Activated T-helper 1 cell treated with anti-CD3 and anti-CD28 coated beads, Interleukin-12 subunit alpha, Interleukin-12 subunit beta, Interleukin-2, Interleukin-4 antibody, amounts not matched to agents 30 ng/mL and 10 ng/mL and 1 ng/mL, durations not matched to agents 14 hours and 24 hours and 36 hours (primary cell): ENCODE measurements around the gene TRIP13. TPM values are rescaled to one million over a fixed set of nuclear protein-coding genes. Genes with fewer than 3 reads are reported as not detected.
"Not testable (repeated sequence)": the region's sequence is repeated elsewhere in the genome, so short reads cannot be mapped to it uniquely, and the experiment has no call there.

Experiments
- DNase-seq: peaks from one replicate; pipeline ENCODE4 v3.0.0; 2021; ENCODE audit warnings: low spot score
- H3K27ac Mint-ChIP-seq: one replicate; pipeline ENCODE4 v1.8.0; 2021; ENCODE audit warnings: mild to moderate bottlenecking, mixed read lengths
- H3K27me3 Mint-ChIP-seq: one replicate; pipeline ENCODE4 v1.8.0; 2022; ENCODE audit warnings: mild to moderate bottlenecking, moderate library complexity, mixed read lengths; ENCODE audit not compliant: insufficient read depth
- H3K36me3 Mint-ChIP-seq: one replicate; pipeline ENCODE4 v1.8.0; 2021; ENCODE audit warnings: low read depth, mixed read lengths
- H3K4me1 Mint-ChIP-seq: one replicate; pipeline ENCODE4 v1.8.0; 2021; ENCODE audit warnings: low read depth, mixed read lengths
- H3K4me3 Mint-ChIP-seq: one replicate; pipeline ENCODE4 v1.8.0; 2021; ENCODE audit warnings: mild to moderate bottlenecking, moderate library complexity, mixed read lengths
- H3K9me3 Mint-ChIP-seq: one replicate; pipeline ENCODE4 v1.8.0; 2021; ENCODE audit warnings: mixed read lengths
- intact Hi-C: fragments of 100-400 bp; cut with micrococcal nuclease; formaldehyde crosslinking; loops from one replicate; pipeline ENCODE4 v1.15.1; 2024
- total RNA-seq: library from RNA; stranded (reverse); gene quantifications from 2 replicates; pipeline ENCODE4 v1.2.3, GENCODE V29; 2022

Gene TRIP13
- total RNA-seq, 1 donor from 2014 or later, result 37.2 TPM

DNA sequence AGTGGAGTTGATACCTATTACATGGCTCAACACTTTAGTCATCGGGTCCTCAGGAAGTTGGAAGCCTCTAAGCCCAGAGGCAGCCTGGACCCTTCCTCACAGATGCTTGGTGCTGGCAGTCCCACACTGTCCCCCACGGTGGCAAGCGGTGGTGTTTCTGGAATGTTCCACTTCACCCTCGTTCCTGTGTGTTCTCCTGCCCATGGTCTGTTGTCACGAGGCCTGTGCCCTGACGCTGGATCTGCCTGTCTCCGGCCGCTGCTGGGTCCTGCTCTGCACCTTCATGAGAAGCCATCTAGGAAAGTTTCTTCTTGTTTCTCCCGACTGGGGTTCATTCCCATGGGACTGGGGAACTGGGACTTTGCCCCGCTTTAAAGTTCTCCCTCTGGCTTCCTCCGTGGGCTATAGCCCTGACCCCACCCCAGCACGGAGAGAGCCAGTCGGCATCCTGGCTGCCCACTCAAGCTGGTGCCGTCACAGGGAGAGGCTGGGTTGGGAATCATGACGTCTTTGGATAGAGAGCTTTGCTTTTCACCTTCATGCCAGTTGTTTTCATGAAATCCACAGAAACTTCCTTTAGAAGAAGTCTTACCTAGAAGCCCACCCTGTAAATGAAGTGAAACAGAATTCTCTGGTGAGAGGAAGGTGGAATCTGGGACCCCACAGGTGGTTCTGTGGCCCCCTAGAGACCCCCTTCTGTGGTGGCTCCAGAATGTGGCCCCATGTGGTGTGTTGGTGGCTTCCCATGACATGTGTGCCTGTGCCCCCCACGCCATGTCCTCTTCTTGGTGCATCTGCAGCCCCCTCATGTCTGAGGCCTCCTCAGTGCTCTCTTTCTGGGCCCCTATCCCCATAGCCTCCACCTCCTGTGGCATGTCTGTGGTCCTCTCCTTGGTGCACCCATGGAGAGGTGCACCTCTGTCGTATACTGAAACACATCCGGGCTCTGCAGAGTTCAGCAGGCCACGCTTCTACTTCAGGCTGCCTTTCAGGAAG, 43.8 kb downstream of the TRIP13 start:
- no peak for DNase-seq
- no peaks in the 10 kb centered on the region for H3K9me3 Mint-ChIP-seq
- no peaks in the 10 kb centered on the region for H3K36me3 Mint-ChIP-seq
- no peak overlapping the region for H3K27ac Mint-ChIP-seq
- H3K4me3 Mint-ChIP-seq, result no peak overlapping the region
- intact Hi-C loops, result no loop called here
- H3K27me3 Mint-ChIP-seq, result peaks cover 16% of the 10 kb centered on the region
- peaks cover 8% of the 10 kb centered on the region for H3K4me1 Mint-ChIP-seq

DNA sequence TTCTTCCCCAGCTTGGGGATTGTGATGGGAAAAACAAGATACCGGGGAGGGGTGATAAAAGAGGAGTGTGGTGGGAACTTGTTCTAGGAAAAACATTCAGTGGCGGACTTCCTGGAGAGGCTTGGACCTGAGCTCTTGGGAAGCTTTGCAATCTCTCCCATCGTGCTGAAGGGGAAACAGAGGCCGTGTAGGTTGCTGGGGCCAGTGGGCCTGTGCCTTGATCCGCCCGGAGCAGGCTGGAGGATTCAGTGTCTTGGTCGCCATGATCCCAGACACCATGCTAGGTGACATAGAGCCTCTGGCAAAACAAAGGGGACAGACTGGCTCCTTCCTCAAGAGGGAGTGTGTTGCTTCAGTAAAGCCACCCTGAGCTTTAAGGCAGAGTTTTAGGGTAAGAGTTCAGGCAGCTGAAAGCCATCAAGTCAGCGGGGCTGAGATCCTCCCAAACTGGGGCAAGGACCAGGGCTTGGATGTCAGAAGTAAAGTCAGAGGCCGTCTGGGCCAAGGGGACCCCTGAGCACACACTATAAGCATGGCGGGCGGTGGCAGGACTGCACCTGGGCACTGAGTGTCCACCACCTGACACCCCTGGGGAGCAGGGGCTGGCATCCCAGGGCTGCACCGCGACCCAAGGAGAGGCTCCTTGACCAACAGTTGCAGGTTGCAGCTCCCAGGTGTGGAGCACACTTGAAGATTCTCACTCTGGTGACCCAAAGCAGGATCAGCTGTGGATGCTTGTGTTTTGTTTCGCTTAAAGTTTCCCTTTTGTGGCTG, 44.7 kb downstream of the TRIP13 start:
- DNase-seq, result no peak
- H3K27ac Mint-ChIP-seq, result no peak overlapping the region
- intact Hi-C loops, result no loop called here
- no peaks in the 10 kb centered on the region for H3K9me3 Mint-ChIP-seq
- H3K4me3 Mint-ChIP-seq, result no peak overlapping the region
- H3K36me3 Mint-ChIP-seq, result no peaks in the 10 kb centered on the region
- peaks cover 8% of the 10 kb centered on the region for H3K4me1 Mint-ChIP-seq
- peaks cover 23% of the 10 kb centered on the region for H3K27me3 Mint-ChIP-seq

- Mint-ChIP-seq H3K4me3 (no peak overlapping the region), H3K27ac (no peak overlapping the region), H3K27me3 (peaks cover 29% of the 10 kb centered on the region), H3K36me3 (no peaks in the 10 kb centered on the region), H3K4me1 (peaks cover 8% of the 10 kb centered on the region), H3K9me3 (no peaks in the 10 kb centered on the region)
- DNase-seq, result no peak
- intact Hi-C loops, result no loop called here
Observed at GRCh38 chr5:939368-939767, 46.7 kb downstream of the TRIP13 start.

GRCh38 chr5:940741-941140, 48.1 kb downstream of the TRIP13 start:
- H3K36me3 Mint-ChIP-seq, H3K4me3 Mint-ChIP-seq, DNase-seq, H3K9me3 Mint-ChIP-seq, H3K27ac Mint-ChIP-seq, H3K4me1 Mint-ChIP-seq, intact Hi-C loops: not testable (repeated sequence)
- H3K27me3 Mint-ChIP-seq, result peaks cover 38% of the 10 kb centered on the region

DNA sequence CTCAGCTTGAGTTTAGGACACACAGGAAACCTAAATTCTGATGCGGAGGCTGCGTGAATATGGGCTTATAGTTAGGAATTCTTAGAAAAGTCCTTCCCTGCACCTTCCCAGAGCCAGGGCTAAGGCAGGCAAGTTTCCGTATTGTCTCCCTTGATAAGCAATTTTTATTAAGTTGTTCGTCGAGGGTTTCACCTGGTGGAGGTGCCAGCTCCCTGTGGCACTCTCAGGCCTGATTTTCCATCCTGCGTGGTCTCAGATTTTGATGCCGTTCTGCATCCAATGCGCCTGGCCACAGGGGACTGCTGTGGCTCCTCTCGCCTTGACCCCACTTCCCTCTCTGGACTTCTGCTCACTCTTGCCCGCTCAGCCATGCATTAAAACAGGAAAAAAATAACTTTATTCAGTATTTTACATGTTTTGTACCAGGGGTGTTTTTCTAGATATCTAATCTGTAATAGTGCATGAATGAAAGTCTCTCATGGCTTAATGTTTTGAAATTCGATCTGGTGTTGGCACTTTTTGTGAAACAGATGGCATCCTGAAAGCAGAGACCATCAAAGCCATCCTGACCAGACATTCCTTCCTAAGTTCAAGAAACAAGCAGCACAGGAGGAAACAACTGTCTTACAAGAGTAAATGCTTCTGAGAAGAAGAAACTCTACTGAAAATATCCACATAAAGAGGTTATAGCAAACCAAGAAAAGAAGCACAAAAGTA, 50.7 kb downstream of the TRIP13 start:
- H3K4me3 Mint-ChIP-seq, result no peak overlapping the region
- DNase-seq, result no peak
- H3K27ac Mint-ChIP-seq, result no peak overlapping the region
- H3K36me3 Mint-ChIP-seq, result no peaks in the 10 kb centered on the region
- peaks cover 50% of the 10 kb centered on the region for H3K27me3 Mint-ChIP-seq
- no peaks in the 10 kb centered on the region for H3K9me3 Mint-ChIP-seq
- no peaks in the 10 kb centered on the region for H3K4me1 Mint-ChIP-seq
- intact Hi-C loops, result no loop called here

GRCh38 chr5:943918-944620, 51.4 kb downstream of the TRIP13 start:
- intact Hi-C loops, result no loop called here
- H3K36me3 Mint-ChIP-seq, result no peaks in the 10 kb centered on the region
- H3K9me3 Mint-ChIP-seq, result no peaks in the 10 kb centered on the region
- no peaks in the 10 kb centered on the region for H3K4me1 Mint-ChIP-seq
- H3K4me3 Mint-ChIP-seq, result no peak overlapping the region
- no peak for DNase-seq
- peaks cover 45% of the 10 kb centered on the region for H3K27me3 Mint-ChIP-seq
- H3K27ac Mint-ChIP-seq, result no peak overlapping the region

DNA sequence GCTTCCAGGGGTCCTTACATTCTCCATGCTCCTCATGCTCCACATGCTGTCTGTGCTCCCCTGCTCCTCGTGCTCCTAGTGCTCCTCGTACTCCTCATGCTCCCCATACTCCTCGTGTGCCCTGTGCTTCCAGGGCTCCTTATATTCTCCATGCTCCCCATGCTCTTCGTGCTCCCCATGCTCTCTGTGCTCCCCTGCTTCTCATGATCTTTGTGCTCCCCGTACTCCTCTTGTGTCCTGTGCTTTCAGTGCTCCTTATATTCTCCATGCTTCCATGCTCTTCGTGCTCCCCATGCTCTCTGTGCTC, 51.9 kb downstream of the TRIP13 start:
- peaks cover 45% of the 10 kb centered on the region for H3K27me3 Mint-ChIP-seq
- H3K9me3 Mint-ChIP-seq, result no peaks in the 10 kb centered on the region
- no peak overlapping the region for H3K27ac Mint-ChIP-seq
- H3K4me3 Mint-ChIP-seq, result no peak overlapping the region
- intact Hi-C loops, result no loop called here
- DNase-seq, result no peak
- H3K36me3 Mint-ChIP-seq, result no peaks in the 10 kb centered on the region
- no peaks in the 10 kb centered on the region for H3K4me1 Mint-ChIP-seq

DNA sequence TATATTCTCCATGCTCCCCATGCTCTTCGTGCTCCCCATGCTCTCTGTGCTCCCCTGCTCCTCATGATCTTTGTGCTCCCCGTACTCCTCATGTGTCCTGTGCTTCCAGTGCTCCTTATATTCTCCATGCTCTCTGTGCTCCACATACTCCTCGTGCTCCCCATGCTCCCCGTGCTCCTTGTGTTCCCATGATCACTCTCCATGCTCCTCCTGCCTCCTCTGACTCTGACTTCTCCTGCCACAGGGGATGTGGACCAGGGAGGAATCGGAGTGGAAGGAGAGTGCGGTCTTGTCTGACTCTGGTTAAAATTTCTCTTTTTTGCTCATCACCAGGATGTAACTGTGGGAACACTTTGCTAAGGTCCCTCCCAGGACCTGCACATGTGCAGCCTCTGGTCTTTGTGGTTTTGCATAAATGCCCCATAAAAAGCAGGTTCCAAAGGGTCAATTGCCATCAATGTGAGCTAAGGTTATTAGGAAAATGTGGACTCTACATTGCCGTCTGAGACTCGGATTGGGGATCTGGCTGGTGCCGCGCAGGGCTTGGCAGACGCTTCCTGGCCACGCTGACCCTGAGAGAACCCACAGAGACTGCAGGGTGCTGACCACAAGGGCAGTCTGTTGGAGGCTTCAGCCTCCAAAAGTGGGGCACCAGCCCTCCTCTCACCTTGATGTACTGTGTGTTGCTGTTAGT, 52.5 kb downstream of the TRIP13 start:
- no peak overlapping the region for H3K4me3 Mint-ChIP-seq
- no peaks in the 10 kb centered on the region for H3K36me3 Mint-ChIP-seq
- H3K9me3 Mint-ChIP-seq, result no peaks in the 10 kb centered on the region
- intact Hi-C loops, result no loop called here
- no peak for DNase-seq
- H3K27ac Mint-ChIP-seq, result no peak overlapping the region
- peaks cover 42% of the 10 kb centered on the region for H3K27me3 Mint-ChIP-seq
- no peaks in the 10 kb centered on the region for H3K4me1 Mint-ChIP-seq

DNA sequence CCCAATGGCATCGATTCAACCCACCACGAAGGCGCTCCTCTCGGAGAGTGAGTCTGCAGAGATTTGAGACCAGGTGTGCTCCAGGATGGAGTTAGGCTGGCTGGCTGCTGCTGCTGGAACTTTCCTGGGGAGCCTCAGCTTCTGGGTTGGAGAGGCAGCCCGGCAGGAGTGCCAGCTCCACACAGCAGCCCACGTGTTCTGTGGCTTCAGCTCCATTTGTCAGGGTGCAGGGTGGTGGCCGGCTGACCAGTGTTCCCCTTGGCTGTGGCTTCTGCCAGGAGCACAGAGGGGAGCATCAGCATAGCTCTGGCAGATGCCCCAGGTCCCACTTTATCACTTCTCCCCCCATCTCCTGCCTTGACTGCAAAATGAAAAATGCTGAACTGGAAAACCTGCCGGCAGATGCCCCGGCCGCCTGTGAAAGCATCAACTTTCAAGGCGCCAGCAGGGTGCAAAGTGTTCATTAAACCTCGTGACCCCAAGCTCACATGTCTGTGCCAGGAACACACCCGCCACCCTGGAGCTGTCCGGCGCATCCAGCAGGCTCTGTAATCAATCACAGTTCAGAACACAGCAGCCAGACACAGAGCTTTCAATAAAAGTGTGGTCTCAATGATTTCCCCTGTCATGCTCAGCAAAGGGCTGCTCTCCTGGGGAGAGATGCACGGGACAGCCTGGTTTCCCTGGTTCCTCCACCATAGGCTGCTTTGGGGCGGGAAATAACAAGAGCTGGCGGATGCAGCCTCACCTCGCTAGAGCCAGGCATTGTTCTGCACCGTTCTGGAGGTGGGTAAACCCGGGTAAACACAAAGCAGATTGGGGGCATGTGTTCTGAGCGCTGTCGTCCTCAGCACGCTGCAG, 53.2 kb downstream of the TRIP13 start:
- no peak overlapping the region for H3K4me3 Mint-ChIP-seq
- intact Hi-C loops, result no loop called here
- no peak for DNase-seq
- peaks cover 39% of the 10 kb centered on the region for H3K27me3 Mint-ChIP-seq
- no peaks in the 10 kb centered on the region for H3K4me1 Mint-ChIP-seq
- no peaks in the 10 kb centered on the region for H3K36me3 Mint-ChIP-seq
- H3K27ac Mint-ChIP-seq, result no peak overlapping the region
- H3K9me3 Mint-ChIP-seq, result no peaks in the 10 kb centered on the region

GRCh38 chr5:946720-947625, 54.3 kb downstream of the TRIP13 start:
- H3K4me3 Mint-ChIP-seq, result no peak overlapping the region
- H3K27me3 Mint-ChIP-seq, result peaks cover 29% of the 10 kb centered on the region
- no peak for DNase-seq
- H3K4me1 Mint-ChIP-seq, result no peaks in the 10 kb centered on the region
- no peaks in the 10 kb centered on the region for H3K36me3 Mint-ChIP-seq
- no peak overlapping the region for H3K27ac Mint-ChIP-seq
- intact Hi-C loops, result no loop called here
- no peaks in the 10 kb centered on the region for H3K9me3 Mint-ChIP-seq
